Gastroesophageal sphincter (tissue), 4 donors: ENCODE results near the gene PLCG1. TPM values are rescaled to one million over a fixed set of nuclear protein-coding genes. Genes with fewer than 3 reads are reported as not detected.

Source experiments
- ATAC-seq: fragments of 150-250 bp; one replicate; pipeline ENCODE4 v1.9.1; 2016; ENCODE audit warnings: mild to moderate bottlenecking, moderate library complexity
- H3K27ac ChIP-seq, 4 donors: fragments of 200-600 bp; sonication (generic) in 3 of 4; 1 replicate in 3 of 4; 2 replicates in 1 of 4; pipeline ENCODE4 v1.5.1; 2016 to 2019
- H3K27me3 ChIP-seq: fragments of 200-600 bp; sonication (generic); one replicate; pipeline ENCODE4 v1.5.1; 2019
- H3K36me3 ChIP-seq, 2 donors: fragments of 200-600 bp; sonication (generic); one replicate each; pipeline ENCODE4 v1.5.1; 2019; ENCODE audit warnings: control low read depth in 1 of 2
- H3K4me1 ChIP-seq, 3 donors: fragments of 200-600 bp; sonication (generic); 1 replicate in 2 of 3; 2 replicates in 1 of 3; pipeline ENCODE4 v1.5.1; 2016 to 2019; ENCODE audit warnings: control low read depth in 2 of 3
- H3K4me3 ChIP-seq, 2 donors: fragments of 200-600 bp; sonication (generic); one replicate each; pipeline ENCODE4 v1.5.1; 2019; ENCODE audit warnings: mild to moderate bottlenecking in 1 of 2, moderate library complexity in 1 of 2
- H3K9me3 ChIP-seq, 3 donors: fragments of 200-600 bp; sonication (generic); one replicate each; pipeline ENCODE4 v1.5.1; 2017 to 2019; ENCODE audit warnings: control low read depth in 2 of 3
- CTCF ChIP-seq, 4 experiments: fragments of 200-600 bp in 2 of 4; fragments of 450-650 bp in 2 of 4; sonication (generic) in 1 of 4; IDR thresholded peaks; one replicate each; pipeline ENCODE4 v1.5.1; 2017 to 2019; ENCODE audit warnings: antibody characterized with exemption in 4 of 4, mild to moderate bottlenecking in 2 of 4, moderate library complexity in 2 of 4
- EP300 ChIP-seq: sonication (generic); formaldehyde crosslinking; IDR thresholded peaks from one replicate; pipeline ENCODE4 v1.6.1; 2017; ENCODE audit warnings: antibody characterized with exemption, mild to moderate bottlenecking
- POLR2A ChIP-seq, 2 donors: fragments of 450-650 bp; IDR thresholded peaks; one replicate each; pipeline ENCODE4 v1.6.1; 2017; ENCODE audit warnings: antibody characterized with exemption in 2 of 2, mild to moderate bottlenecking in 2 of 2, moderate library complexity in 1 of 2
- POLR2AphosphoS5 ChIP-seq: sonication (generic); formaldehyde crosslinking; IDR thresholded peaks from one replicate; pipeline ENCODE4 v1.6.1; 2017; ENCODE audit warnings: antibody characterized with exemption
- WGBS, 2 donors: methylation state at CpG; one replicate each; pipeline ENCODE4 v1.1.5; 2018; ENCODE audit warnings: low coverage in 1 of 2; 5-methylcytosine and 5-hydroxymethylcytosine counted together
- total RNA-seq, 4 donors: library from RNA; depleted of rRNA; stranded (reverse); fragments of >200 nt; gene quantifications; one replicate each; pipeline ENCODE4 v1.1.0, GENCODE V29; 2016

PLCG1 gene
- total RNA-seq, 4 donors from 2014 or later, result 42.3 to 173 (median 94.7) TPM

GRCh38 chr20:41165001-41165882, 27.9 kb downstream of the PLCG1 start:
- no peaks in the 10 kb centered on the region for H3K27me3 ChIP-seq
- no peak overlapping the region for H3K4me3 ChIP-seq
- WGBS, 2 donors, result 87 to 94% methylated on average over 15 to 16 of the region's 24 CpGs
- H3K36me3 ChIP-seq, result peaks cover 0 to 98% of the 10 kb centered on the region in 2 donors
- H3K9me3 ChIP-seq, result no peaks in the 10 kb centered on the region
- no peak overlapping the region for H3K27ac ChIP-seq
- no peak for ATAC-seq
- TF ChIP-seq POLR2A (IDR thresholded peaks at IDR 0.05), result no peak
- no peak for TF ChIP-seq EP300
- TF ChIP-seq POLR2AphosphoS5, result no peak
- no peak for TF ChIP-seq CTCF (IDR thresholded peaks at IDR 0.05)
- peaks cover 0 to 14% (median 0%) of the 10 kb centered on the region in 3 donors for H3K4me1 ChIP-seq

DNA sequence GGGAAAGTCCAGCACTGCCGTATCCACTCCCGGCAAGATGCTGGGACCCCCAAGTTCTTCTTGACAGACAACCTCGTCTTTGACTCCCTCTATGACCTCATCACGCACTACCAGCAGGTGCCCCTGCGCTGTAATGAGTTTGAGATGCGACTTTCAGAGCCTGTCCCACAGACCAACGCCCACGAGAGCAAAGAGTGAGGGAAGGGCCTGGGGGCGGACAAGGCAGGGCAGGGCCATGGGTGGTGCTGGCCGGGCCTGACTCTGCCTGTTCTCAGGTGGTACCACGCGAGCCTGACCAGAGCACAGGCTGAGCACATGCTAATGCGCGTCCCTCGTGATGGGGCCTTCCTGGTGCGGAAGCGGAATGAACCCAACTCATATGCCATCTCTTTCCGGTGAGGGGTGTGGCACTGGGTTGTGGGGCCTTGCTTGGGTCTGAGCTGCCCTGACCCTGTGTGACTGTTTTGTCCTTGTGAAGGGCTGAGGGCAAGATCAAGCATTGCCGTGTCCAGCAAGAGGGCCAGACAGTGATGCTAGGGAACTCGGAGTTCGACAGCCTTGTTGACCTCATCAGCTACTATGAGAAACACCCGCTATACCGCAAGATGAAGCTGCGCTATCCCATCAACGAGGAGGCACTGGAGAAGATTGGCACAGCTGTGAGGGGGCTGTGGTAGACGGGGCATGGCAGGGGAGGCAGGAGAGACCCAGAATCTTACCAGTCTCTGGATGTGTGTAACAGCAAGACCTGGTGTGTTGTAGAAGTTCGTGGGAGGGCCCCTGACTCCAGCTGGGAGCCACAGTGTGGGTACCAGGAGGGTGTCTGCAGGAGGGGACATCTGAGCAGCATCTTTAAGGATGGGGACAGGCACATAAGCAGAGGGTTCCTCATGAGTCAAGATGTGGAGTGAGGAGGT, 29.1 kb downstream of the PLCG1 start:
- H3K27ac ChIP-seq, result peak overlapping the region in 3 of 4 donors; percentile 31 to 84 (median 48)
- peaks cover 0 to 16% (median 0%) of the 10 kb centered on the region in 3 donors for H3K4me1 ChIP-seq
- 86 to 90% methylated on average over 8 to 10 of the region's 27 CpGs for WGBS, 2 donors
- TF ChIP-seq POLR2AphosphoS5 (no peak), POLR2A (IDR thresholded peaks at IDR 0.05) (no peak), CTCF (IDR thresholded peaks at IDR 0.05) (no peak), EP300 (no peak)
- H3K4me3 ChIP-seq, result no peak overlapping the region
- no peaks in the 10 kb centered on the region for H3K27me3 ChIP-seq
- ATAC-seq, result no peak
- H3K36me3 ChIP-seq, result peaks cover 0 to 96% of the 10 kb centered on the region in 2 donors
- H3K9me3 ChIP-seq, result no peaks in the 10 kb centered on the region

- Histone ChIP-seq H3K4me1 (peaks cover 0 to 16% (median 2%) of the 10 kb centered on the region in 3 donors), H3K27me3 (no peaks in the 10 kb centered on the region), H3K27ac (peak overlapping the region in 3 of 4 donors; percentile 31 to 84 (median 48)), H3K36me3 (peaks cover 0 to 98% of the 10 kb centered on the region in 2 donors), H3K4me3 (no peak overlapping the region), H3K9me3 (no peaks in the 10 kb centered on the region)
- WGBS, 2 donors, result 90 to 100% methylated on average over 2 to 3 of the region's 3 CpGs
- TF ChIP-seq EP300 (no peak), POLR2AphosphoS5 (no peak), POLR2A (IDR thresholded peaks at IDR 0.05) (no peak), CTCF (IDR thresholded peaks at IDR 0.05) (no peak)
- no peak for ATAC-seq
These were observed 29.8 kb downstream of the PLCG1 start for GRCh38 chr20:41167118-41167470.

- TF ChIP-seq POLR2A (IDR thresholded peaks at IDR 0.05) (no peak), CTCF (IDR thresholded peaks at IDR 0.05) (no peak), POLR2AphosphoS5 (no peak), EP300 (no peak)
- H3K27me3 ChIP-seq, result no peaks in the 10 kb centered on the region
- peak overlapping the region in 3 of 4 donors; percentile 14 to 84 (median 48) for H3K27ac ChIP-seq
- ATAC-seq, result no peak
- no peaks in the 10 kb centered on the region for H3K9me3 ChIP-seq
- no peak overlapping the region for H3K4me3 ChIP-seq
- WGBS, 2 donors, result 87 to 93% methylated on average over 3 to 5 of the region's 11 CpGs
- peaks cover 2 to 22% (median 7%) of the 10 kb centered on the region in 3 donors for H3K4me1 ChIP-seq
- peaks cover 0 to 98% of the 10 kb centered on the region in 2 donors for H3K36me3 ChIP-seq
These were observed 30.3 kb downstream of the PLCG1 start for GRCh38 chr20:41167481-41168253.
